ENCODE data around the gene NFKBIE.

NFKBIE gene

DNA sequence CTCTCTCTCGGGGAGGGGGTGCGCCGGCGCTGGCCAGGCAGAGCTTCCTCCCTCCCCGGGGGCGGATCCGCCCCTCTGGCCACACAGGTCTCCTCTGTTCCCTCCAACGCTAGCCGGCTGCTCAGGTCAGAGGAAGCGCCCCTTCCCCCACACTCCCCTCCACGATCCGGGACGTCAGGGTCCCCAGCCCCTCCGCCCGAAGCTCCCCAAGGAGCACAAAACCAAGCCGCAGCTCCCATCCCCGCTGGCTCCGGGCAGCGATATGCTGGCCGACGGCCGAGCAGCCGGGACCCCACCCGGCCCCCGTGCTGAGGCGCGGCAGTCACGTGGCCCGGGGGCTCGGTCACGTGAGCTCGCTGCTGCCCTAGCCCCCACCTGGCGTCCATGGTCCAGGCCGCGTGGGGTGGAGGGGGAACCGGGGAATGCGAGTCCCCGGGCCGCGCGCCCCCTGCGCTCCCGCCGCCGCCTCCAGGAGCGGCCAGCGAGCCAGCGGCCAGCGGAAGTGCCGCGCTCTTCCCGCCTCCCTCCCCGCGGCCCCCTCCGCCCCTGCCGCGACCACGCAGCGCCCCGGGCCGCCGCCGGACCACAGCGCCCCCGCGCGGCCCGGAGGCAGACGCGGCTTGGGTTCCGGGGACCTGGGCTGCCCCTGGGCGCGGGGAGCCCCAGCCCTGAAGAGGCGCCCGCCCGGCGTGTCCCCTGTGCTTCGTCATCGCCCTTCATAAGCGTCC is 8.2 kb downstream of the NFKBIE start, which contains the start of gene SLC35B2:
Gene SLC35B2 (minus strand): TSS at position 504 of the 728 bp plus-strand sequence. CDS start 118 bp downstream, at position 386.
- DNase-seq = peak; percentile 62

DNA sequence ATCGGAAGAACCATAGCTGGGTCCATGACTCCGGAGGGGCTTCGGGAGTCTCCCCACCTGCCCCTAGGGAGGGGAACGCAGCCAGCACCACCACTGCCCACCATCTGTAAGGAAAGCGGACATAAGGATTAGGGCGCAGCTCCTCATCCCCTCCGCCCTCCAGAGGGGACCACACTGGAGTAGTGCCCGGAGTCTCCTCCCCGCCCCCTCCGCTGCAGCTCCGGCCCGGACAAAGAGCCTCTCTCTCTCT is 8.7 kb downstream of the NFKBIE start:
- DNase-seq = peak; percentile 21

DNA sequence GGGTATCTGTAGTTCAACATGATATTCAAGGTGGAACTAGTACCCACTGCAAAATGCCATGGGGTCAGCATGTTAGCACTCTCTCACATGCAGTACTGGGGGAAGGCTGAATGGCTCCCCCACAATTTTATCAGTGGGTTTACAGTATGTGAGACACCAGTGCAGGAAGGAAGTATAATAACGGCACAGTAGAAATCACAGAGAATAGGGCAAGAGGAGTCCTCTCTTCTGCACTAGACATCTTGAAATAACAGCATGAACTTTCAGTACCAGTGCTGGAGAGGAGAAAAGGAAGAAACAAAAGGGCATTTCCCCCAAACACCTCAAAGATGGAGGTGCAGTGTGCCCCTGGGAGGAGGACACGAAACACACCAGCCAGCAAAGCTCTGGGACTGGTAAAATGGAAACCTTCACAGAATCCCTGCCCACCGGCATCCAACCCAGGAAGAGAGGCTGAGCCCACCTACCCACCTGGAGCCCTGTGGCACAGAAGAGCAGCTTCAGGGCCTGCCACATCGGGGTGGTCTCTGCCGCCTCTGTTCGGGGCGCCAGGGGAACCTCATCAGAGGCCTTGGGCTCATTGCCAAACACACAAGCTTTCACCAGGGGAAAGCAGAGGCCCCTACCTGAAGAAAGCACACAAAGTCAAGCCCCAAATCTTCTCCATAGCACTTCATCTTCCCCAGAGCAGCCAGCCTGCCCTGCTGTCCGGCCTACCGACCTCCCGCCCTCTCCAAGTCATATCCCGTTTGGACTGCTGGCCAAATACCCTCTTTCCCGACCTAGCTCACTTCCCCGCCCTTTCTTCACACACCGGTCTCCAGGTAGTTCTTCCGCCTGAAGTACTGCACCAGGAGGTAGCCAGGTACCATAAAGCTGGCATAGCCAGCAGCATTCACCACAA is 9.2 kb downstream of the NFKBIE start:
- no peak for DNase-seq

DNA sequence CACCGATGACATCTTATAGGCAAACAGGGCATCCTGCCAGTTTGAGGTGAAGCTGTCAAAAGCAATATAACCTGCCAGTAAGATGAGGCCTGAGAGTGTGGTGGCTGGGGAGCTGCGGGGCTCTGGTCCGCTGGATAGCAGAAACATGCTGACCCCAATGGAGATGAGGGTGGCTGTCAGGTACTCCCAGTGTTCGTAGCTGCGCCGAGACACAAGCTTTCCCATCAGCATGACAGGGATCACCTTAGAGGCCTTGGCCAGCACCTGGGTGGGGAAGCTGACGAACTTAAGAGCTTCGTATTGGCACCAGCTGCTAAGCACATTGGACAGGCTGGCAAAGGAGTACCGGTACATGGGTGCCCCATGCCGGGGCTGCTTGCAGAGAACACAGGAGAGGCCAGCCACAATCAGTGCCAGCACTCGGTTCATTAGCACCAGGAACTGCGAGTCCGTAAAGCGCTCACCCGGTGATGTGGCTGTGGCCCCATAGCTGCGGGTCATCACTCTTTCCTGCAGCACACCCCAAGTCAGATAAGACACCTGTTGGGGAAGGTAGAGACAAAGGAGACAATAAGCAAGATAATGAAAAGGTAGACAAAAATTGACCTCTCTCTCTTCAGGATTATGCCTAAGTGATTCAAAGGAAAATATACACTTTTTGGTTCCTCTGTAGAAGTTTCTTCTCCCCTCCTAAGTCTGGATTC is 10.1 kb downstream of the NFKBIE start:
- no peak for DNase-seq

DNA sequence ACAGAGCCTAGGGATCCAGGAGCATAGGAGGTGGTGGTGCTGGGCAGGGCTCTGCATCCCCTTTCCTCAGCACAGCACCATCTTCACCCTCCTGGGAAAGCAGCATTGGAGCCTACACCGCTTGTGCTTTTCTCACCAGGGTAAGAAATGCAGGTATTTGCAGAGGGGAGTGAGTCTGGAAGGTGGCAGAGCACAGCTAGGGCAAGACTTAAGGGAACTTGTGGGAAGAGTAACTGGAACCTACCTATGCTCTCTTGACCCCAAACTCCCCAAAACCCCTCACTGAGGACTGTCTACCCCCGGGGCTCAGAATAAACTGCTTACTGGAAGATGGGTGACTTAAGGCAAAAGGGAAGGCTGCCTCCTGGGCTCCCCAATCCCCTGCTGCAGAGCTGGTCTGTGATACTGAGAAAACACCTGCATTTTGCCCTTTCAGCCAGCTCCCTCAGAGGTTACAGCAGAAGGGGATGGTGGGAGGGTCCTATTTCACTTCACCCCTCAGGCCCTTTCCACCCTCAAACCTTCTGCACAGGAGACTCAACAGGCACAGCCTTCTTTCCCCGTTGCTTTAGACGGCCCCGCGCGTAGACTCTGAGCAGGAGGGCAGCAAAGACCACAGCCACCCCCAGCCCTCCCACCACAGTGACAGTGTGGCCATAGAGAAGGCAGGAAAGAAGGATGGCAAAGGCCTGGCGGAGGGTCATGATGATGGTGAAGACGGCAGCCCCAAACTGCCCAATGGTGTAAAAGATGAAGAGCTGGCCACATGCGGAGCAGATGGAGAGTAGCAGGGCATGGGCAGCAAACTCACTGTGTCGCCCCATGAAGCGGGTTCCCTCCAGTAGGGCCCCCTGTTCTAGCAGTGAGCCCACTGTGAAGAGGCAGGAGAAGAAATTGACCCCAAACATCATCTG is 10.9 kb downstream of the NFKBIE start:
- no peak for DNase-seq

DNA sequence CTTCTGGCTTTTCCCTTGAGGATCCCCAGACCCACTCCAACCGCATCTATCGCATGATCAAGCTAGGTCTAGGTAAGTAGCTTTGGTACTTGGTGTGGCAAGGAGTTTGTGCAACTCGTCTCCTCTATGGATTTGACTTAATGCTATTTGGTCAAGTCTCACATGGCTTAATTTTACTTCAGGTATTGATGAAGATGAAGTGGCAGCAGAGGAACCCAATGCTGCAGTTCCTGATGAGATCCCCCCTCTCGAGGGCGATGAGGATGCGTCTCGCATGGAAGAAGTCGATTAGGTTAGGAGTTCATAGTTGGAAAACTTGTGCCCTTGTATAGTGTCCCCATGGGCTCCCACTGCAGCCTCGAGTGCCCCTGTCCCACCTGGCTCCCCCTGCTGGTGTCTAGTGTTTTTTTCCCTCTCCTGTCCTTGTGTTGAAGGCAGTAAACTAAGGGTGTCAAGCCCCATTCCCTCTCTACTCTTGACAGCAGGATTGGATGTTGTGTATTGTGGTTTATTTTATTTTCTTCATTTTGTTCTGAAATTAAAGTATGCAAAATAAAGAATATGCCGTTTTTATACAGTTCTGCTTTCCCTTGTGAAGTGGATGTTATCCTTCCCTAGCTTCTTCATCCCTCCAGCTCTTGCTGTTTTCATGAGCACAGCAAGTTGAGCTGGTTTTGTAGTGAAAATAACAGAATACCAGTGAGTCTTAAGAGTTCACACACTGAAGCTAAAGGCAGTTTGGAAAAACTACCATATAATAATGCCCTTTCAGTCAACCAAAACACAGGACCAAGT is 11.8 kb downstream of the NFKBIE start:
- peak; percentile 58 for DNase-seq

DNA sequence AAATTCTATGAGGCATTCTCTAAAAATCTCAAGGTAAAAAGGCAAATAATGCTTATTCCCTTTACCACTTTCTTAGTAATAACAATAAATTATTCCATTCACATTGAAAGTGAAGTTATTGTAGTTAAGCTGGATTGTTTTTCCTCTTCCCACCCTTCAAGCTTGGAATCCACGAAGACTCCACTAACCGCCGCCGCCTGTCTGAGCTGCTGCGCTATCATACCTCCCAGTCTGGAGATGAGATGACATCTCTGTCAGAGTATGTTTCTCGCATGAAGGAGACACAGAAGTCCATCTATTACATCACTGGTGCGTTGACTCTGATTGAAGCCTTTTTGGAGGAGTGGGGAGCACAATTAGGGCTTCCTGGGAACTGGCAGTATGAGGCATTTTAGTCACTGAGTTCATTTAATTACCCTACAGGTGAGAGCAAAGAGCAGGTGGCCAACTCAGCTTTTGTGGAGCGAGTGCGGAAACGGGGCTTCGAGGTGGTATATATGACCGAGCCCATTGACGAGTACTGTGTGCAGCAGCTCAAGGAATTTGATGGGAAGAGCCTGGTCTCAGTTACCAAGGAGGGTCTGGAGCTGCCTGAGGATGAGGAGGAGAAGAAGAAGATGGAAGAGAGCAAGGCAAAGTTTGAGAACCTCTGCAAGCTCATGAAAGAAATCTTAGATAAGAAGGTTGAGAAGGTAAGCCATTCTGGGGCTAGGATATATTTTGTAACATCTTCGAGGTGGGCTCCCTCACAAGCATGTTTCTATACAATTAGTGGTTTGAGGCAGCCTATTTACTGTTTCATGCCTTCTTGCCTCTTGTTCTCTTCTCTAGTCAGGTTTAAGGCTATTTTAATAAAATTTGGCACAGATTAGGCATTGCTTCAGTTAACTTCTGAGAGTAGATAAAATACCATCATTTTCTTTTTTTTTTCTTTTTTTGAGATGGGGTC is 13.5 kb downstream of the NFKBIE start:
- no peak for DNase-seq

DNA sequence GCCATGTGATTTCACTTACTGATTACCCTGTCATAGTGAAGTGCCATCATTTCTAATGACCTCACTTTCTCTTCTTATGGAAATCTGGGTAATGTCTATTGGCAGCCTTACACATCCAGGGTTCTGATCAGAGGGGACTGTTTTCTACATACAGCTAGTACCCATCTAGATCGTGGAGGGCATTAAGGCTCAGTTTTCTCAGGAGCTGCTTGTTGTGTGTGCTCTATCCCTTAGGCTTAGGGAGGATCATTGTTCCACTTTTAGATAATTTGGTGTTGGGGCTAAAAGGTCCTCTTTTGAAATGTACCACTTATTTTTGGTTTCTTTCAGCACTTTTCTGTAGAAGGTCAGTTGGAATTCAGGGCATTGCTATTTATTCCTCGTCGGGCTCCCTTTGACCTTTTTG is 14.6 kb downstream of the NFKBIE start:
- no peak for DNase-seq

DNA sequence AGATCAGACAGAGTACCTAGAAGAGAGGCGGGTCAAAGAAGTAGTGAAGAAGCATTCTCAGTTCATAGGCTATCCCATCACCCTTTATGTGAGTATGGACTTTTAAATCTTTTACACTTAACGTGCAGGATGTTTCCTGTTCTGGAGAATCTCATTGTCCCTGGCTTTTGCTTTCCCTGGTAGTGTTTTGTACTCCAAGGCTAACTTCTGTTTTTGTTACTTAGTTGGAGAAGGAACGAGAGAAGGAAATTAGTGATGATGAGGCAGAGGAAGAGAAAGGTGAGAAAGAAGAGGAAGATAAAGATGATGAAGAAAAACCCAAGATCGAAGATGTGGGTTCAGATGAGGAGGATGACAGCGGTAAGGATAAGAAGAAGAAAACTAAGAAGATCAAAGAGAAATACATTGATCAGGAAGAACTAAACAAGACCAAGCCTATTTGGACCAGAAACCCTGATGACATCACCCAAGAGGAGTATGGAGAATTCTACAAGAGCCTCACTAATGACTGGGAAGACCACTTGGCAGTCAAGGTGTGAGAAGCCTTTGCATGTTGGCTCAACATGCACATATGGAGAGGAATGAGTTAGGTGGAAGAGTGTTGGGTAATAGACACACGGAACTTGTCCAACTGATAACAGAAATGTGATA is 15.2 kb downstream of the NFKBIE start:
- no peak for DNase-seq

DNA sequence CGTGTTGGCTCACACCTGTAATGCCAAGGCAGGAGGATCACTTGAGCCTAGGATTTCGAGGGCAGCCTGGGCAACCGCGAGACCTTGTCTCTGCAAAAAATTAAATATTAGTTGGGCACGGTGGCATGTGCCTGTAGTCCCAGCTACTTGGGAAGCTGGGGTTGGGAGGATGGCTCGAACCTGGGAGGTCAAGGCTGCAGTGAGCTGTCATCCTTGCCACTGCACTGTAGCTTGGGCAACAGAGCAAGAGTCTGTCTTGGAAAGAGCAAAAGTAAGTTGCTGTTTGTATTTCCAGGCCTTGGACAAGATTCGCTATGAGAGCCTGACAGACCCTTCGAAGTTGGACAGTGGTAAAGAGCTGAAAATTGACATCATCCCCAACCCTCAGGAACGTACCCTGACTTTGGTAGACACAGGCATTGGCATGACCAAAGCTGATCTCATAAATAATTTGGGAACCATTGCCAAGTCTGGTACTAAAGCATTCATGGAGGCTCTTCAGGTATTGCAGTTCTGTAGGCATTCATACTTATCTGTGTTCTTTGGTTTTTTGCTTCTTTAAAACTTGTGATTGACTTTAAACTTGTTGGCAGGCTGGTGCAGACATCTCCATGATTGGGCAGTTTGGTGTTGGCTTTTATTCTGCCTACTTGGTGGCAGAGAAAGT is 16.1 kb downstream of the NFKBIE start:
- DNase-seq = no peak

DNA sequence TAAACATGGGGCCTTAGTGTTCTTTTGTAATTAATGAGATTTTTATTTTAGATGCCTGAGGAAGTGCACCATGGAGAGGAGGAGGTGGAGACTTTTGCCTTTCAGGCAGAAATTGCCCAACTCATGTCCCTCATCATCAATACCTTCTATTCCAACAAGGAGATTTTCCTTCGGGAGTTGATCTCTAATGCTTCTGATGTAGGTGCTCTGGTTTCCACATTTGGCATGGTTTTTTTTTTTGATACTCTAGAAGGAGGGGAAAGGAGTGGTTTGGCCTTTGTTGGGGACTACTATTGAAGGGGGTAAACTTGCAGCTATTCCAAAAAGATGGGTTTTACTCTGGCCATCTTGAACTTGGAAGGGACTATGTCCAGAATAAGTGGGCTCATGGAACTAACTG is 16.8 kb downstream of the NFKBIE start:
- DNase-seq = no peak

DNA sequence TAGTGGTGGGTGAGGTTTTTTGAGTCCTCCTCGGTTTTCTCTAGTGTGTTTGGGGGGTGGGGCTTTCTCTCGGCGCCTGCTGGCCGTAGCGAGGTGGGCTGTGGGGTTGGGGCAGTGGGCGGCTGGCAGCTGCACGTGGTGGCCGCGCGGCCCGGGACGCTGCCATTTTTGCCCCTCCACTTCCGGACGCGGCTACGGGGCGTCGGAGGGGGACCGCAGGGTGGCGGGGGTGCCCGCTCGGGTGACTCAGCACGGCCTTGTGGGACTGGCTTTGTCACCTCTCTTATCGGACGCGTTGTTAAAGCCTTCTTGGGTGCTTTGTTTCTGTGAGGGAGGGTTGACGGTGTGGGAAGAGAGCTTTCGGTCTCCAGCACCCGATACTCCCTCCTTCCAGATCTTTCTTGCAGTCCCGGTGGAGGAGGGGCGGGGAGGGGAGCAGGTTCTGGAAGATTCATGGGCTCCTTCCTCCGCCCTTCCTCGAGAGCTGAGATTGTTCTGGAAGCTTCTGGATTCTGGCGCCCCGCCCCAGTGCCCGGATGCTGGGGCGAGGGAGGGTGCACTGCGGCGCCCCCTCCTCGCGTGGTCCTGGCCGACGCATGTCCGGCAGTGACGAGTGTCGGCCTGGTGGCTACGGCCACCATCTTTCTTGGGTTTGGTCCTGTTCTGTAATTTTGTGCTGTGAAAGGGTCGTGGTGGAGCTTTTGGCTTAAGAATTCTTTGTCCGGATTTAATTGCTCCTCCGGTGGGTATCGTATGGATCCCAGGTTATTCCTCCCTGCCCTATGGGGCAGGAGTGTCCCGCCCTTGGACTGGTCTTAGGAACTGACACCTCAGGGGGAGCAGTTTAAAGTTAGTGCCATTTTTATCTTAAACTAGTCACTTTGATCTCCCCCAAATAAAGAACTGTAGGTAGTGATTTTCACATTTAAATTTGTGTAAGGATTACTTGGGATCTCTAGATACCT is 17.7 kb downstream of the NFKBIE start:
- peak; percentile 56 for DNase-seq

DNA sequence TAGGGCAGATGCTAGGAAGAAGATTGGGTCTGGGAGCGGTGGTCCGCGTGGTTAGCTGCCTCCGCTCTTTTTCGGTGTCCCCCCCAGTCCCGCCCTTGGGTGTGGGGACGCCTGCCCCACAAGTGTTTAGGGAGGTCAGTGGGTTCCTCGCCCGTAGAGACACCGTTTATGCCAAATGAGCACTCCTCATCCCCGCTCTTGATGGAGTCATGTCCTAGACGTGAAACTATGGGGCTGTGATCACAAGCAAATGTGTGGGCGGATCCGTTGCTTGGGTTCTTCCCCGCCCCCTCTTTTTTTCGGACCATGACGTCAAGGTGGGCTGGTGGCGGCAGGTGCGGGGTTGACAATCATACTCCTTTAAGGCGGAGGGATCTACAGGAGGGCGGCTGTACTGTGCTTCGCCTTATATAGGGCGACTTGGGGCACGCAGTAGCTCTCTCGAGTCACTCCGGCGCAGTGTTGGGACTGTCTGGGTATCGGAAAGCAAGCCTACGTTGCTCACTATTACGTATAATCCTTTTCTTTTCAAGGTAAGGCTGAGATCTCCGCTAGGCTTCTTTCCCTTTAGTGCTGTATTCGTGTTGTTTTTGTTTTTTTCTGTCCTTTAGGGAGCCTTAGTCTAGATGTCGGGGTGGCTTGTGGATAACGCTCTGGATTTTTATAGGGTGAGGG is 18.6 kb downstream of the NFKBIE start, which contains the start of gene HSP90AB1:
Gene HSP90AB1 (plus strand): TSS at position 439 of the 675 bp plus-strand sequence. CDS start 1,529 bp downstream, outside the sequence.
- DNase-seq = peak; percentile 97

DNA sequence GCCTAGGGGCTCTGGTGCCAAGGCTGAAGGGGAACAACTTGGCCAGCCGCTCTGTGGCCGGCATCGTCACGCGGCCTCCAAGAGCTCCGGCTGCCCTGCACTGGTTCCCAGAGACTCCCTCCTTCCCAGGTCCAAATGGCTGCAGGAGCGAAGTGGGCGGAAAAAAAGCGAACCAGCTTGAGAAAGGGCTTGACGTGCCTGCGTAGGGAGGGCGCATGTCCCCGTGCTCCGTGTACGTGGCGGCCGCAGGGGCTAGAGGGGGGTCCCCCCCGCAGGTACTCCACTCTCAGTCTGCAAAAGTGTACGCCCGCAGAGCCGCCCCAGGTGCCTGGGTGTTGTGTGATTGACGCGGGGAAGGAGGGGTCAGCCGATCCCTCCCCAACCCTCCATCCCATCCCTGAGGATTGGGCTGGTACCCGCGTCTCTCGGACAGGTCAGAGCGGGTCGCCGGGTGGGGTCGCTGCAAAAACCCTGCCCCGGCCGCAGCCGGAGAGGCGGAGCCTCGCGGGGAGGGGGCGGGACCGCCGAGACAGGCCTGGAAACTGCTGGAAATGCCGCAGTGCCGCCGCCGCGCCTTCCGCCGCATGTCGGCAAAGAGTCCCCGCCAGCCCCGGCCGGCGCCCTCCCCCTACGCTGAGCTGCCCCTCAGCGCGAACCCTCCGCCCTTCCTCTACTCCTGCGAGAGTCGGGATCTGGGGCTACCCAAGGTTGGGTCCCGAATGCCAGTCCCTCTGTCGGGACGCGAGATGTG is 19.3 kb downstream of the NFKBIE start:
- DNase-seq = peak; percentile 82

DNA sequence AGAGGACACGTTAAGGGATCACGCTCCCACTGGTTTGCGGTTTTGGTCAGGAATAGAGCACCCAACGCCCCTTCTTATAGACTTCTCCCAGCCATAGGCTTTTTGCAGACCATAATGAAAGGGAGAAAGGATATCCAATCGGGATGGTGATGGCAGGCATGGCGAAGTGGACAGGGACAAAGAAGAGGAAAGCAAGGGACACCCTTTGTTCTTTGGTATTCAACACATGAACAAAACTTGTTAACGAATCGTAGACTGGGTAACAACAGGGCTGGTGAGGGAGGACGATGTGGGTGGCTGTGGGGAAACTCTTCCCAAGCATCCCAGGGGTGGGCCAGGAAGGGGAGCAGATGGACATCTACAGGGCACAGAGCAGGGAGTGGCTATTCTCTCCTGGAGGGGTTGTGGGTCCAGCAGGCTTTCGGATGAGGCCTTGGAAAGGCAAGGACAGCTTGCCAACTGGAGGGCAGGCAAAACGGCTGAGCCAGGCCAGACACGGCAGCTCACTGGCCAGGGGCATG is 19.9 kb downstream of the NFKBIE start:
- DNase-seq = no peak

DNA sequence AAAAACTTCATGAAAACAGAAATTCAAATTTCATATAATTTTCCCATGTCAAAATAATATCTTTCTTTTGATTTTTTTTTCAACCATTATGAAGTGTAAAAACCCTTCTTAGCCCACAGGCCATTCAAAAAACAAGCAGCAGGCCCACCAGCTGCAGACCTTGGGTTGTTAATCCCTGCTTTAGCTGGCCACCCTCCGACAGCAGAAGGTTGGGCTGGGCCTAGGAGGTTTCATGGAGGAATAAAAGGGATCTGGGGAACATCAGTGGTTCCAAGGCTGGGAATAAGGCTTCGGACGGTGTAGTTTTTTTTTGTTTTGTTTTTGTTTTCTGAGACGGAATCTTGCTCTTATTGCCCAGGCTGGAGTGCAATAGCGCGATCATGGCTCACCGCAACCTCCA is 22.0 kb downstream of the NFKBIE start:
- no peak for DNase-seq
